GM23338 (cell line): Measurements from ENCODE around the gene ZFR2. TPM values are rescaled to one million over a fixed set of nuclear protein-coding genes. Genes with fewer than 3 reads are reported as not detected.

Experiments used
- ATAC-seq: fragments of 200-7000 bp; cut with Tn5 transposase; 3 replicates; pipeline ENCODE4 v1.9.1; 2020
- DNase-seq: peaks from one replicate; pipeline ENCODE4 v3.0.0-alpha.2; 2015; ENCODE audit warnings: low spot score
- H2AFZ ChIP-seq: fragments of 200-600 bp; sonication (generic); 2 replicates; pipeline ENCODE4 v1.8.0; 2016; ENCODE audit warnings: antibody characterized with exemption, mild to moderate bottlenecking, moderate library complexity
- H3F3A ChIP-seq: fragments of 200-600 bp; sonication (generic); replicated peaks from 2 replicates; pipeline ENCODE4 v1.8.0; 2017; ENCODE audit warnings: antibody characterized with exemption, mixed run types, low read depth
- H3K27ac ChIP-seq: fragments of 200-600 bp; sonication (generic); 2 replicates; pipeline ENCODE4 v1.6.1; 2016; ENCODE audit warnings: low read depth
- H3K27me3 ChIP-seq: fragments of 200-600 bp; sonication (generic); 2 replicates; pipeline ENCODE4 v1.8.0; 2016; ENCODE audit warnings: mild to moderate bottlenecking, mixed run types, moderate library complexity; ENCODE audit not compliant: insufficient read depth
- H3K36me3 ChIP-seq: fragments of 200-600 bp; sonication (generic); 2 replicates; pipeline ENCODE4 v1.8.0; 2016; ENCODE audit warnings: mild to moderate bottlenecking; ENCODE audit not compliant: insufficient read depth
- H3K4me1 ChIP-seq: fragments of 200-600 bp; sonication (generic); 2 replicates; pipeline ENCODE4 v1.8.0; 2016; ENCODE audit warnings: mild to moderate bottlenecking, moderate library complexity; ENCODE audit not compliant: insufficient read depth
- H3K4me2 ChIP-seq: fragments of 200-600 bp; sonication (generic); 2 replicates; pipeline ENCODE4 v1.7.1; 2017; ENCODE audit warnings: mixed run types
- H3K4me3 ChIP-seq: fragments of 200-600 bp; sonication (generic); 2 replicates; pipeline ENCODE4 v1.6.1; 2016; ENCODE audit warnings: mixed run types
- H3K79me2 ChIP-seq: fragments of 200-600 bp; sonication (generic); replicated peaks from 2 replicates; pipeline ENCODE4 v1.8.0; 2017; ENCODE audit warnings: mild to moderate bottlenecking; ENCODE audit not compliant: insufficient read depth
- H3K9me2 ChIP-seq: fragments of 200-600 bp; sonication (generic); 2 replicates; pipeline ENCODE4 v1.8.0; 2017; ENCODE audit not compliant: insufficient read depth
- H4K20me1 ChIP-seq: fragments of 200-600 bp; sonication (generic); replicated peaks from 2 replicates; pipeline ENCODE4 v1.8.0; 2017; ENCODE audit warnings: mild to moderate bottlenecking; ENCODE audit not compliant: insufficient read depth
- H3K27ac Mint-ChIP-seq: 2 replicates; pipeline ENCODE4 v1.8.0; 2020; ENCODE audit warnings: inconsistent platforms, mild to moderate bottlenecking, moderate library complexity, mixed read lengths
- H3K27me3 Mint-ChIP-seq: 3 replicates; pipeline ENCODE4 v1.8.0; 2022; ENCODE audit warnings: low read depth, mild to moderate bottlenecking, moderate library complexity, mixed read lengths, inconsistent platforms; ENCODE audit not compliant: insufficient read depth, poor library complexity
- H3K36me3 Mint-ChIP-seq: 3 replicates; pipeline ENCODE4 v1.8.0; 2021; ENCODE audit warnings: low read depth, mild to moderate bottlenecking, inconsistent platforms, moderate library complexity, mixed read lengths
- H3K4me1 Mint-ChIP-seq: 3 replicates; pipeline ENCODE4 v1.8.0; 2020; ENCODE audit warnings: mild to moderate bottlenecking, inconsistent platforms, mixed read lengths
- H3K4me3 Mint-ChIP-seq: 3 replicates; pipeline ENCODE4 v1.8.0; 2021; ENCODE audit warnings: moderate library complexity, mild to moderate bottlenecking, inconsistent platforms, mixed read lengths
- H3K9me3 Mint-ChIP-seq: 3 replicates; pipeline ENCODE4 v1.8.0; 2020; ENCODE audit warnings: moderate library complexity, mild to moderate bottlenecking, inconsistent platforms, mixed read lengths
- CREB1 ChIP-seq: fragments of 250-450 bp; sonication (Bioruptor Pico); IDR thresholded peaks from 2 replicates; pipeline ENCODE4 v1.5.0; 2020; ENCODE audit warnings: low read depth, mild to moderate bottlenecking, moderate library complexity
- CTCF ChIP-seq, 2 experiments: fragments of 200-600 bp in 1 of 2; sonication (generic) in 1 of 2; conservative IDR thresholded peaks; 2 replicates each; pipeline versions ENCODE4 v1.5.1 to v1.6.1; 2016 to 2017; ENCODE audit warnings: antibody characterized with exemption in 2 of 2, low read depth in 2 of 2, mild to moderate bottlenecking in 2 of 2, moderate library complexity in 1 of 2
- EZH2 ChIP-seq: fragments of 200-600 bp; sonication (generic); IDR thresholded peaks from one replicate; pipeline ENCODE4 v1.8.0; 2017; ENCODE audit warnings: antibody characterized with exemption, mild to moderate bottlenecking, low read depth; ENCODE audit not compliant: unreplicated experiment
- EZH2phosphoT487 ChIP-seq: fragments of 200-600 bp; sonication (generic); IDR thresholded peaks from one replicate; pipeline ENCODE4 v1.8.1; 2018; ENCODE audit warnings: antibody characterized with exemption; ENCODE audit not compliant: unreplicated experiment
- NANOG ChIP-seq: IDR thresholded peaks from 2 replicates; pipeline ENCODE4 v1.6.1; 2016; ENCODE audit warnings: antibody characterized with exemption, borderline replicate concordance
- POLR2AphosphoS5 ChIP-seq: IDR thresholded peaks from 2 replicates; pipeline ENCODE4 v1.6.1; 2016; ENCODE audit warnings: antibody characterized with exemption, low read depth
- REST ChIP-seq: IDR thresholded peaks from one replicate; pipeline ENCODE4 v1.6.1; 2018; ENCODE audit warnings: antibody characterized with exemption; ENCODE audit not compliant: unreplicated experiment
- ZNF114 ChIP-seq: fragments of 250-450 bp; sonication (Bioruptor Pico); IDR thresholded peaks from 2 replicates; pipeline ENCODE4 v1.5.0; 2020; ENCODE audit warnings: mild to moderate bottlenecking, moderate library complexity
- ZNF331 ChIP-seq: fragments of 250-450 bp; sonication (Bioruptor Pico); IDR thresholded peaks from 2 replicates; pipeline ENCODE4 v1.5.0; 2020; ENCODE audit warnings: low read depth, mild to moderate bottlenecking, moderate library complexity
- ZNF462 ChIP-seq: fragments of 250-450 bp; sonication (Bioruptor Pico); IDR thresholded peaks from 2 replicates; pipeline ENCODE4 v1.5.0; 2020; ENCODE audit warnings: mild to moderate bottlenecking, moderate library complexity
- polyA plus RNA-seq: library from polyadenylated mRNA; unstranded; fragments of >200 nt; fragmentation: Nextera tagmentation; extraction: Ambion mirVana; gene quantifications from 2 replicates; pipeline ENCODE4 v1.2.1, GENCODE V29; 2016
- total RNA-seq: library from RNA; depleted of rRNA; stranded (reverse); fragments of >200 nt; shearing (Covaris generic); gene quantifications from 2 replicates; pipeline ENCODE4 v1.2.3, GENCODE V29; 2014

ZFR2 gene
- total and polyA plus RNA-seq, 2 experiments from 2014 or later: 15.8 to 31.3 TPM

GRCh38 chr19:3813473-3814392 is 55.1 kb downstream of the ZFR2 start:
- no peaks in the 10 kb centered on the region for H3K27me3 ChIP-seq
- H3K4me1 ChIP-seq: no peaks in the 10 kb centered on the region
- Mint-ChIP-seq H3K27me3 (peaks cover 13% of the 10 kb centered on the region), H3K4me1 (no peaks in the 10 kb centered on the region; the same call in 2 of the 3 replicates), H3K9me3 (no peaks in the 10 kb centered on the region; the same call in none of the 3 replicates), H3K4me3 (no peak overlapping the region), H3K27ac (no peak overlapping the region), H3K36me3 (peaks cover 4% of the 10 kb centered on the region; the same call in 2 of the 3 replicates)
- H3K27ac ChIP-seq: no peak overlapping the region
- 0 out of 2 replicates have a peak, but pooled peaks cover 2% of the 10 kb centered on the region for H3F3A ChIP-seq
- no peak for TF ChIP-seq REST
- no peak for TF ChIP-seq EZH2
- TF ChIP-seq ZNF462 (CRISPR knock-in tag): no peak
- TF ChIP-seq POLR2AphosphoS5: no peak
- no peak for TF ChIP-seq NANOG
- no peak for TF ChIP-seq ZNF114 (CRISPR knock-in tag)
- TF ChIP-seq EZH2phosphoT487: no peak
- no peak for TF ChIP-seq CTCF (conservative IDR thresholded peaks at IDR 0.05; ENCODE audit: low read depth in 2 of 2)
- no peak for TF ChIP-seq ZNF331
- TF ChIP-seq CREB1 (CRISPR knock-in tag): no peak
- no peak overlapping the region for H3K4me3 ChIP-seq
- H3K36me3 ChIP-seq: no peaks in the 10 kb centered on the region
- no peaks in the 10 kb centered on the region for H3K9me2 ChIP-seq
- no peak overlapping the region for H3K4me2 ChIP-seq
- H3K79me2 ChIP-seq: no peaks in the 10 kb centered on the region
- no peak for ATAC-seq
- H4K20me1 ChIP-seq: no peaks in the 10 kb centered on the region
- no peak for DNase-seq
- H2AFZ ChIP-seq: no peak overlapping the region
